HCT116 (cell line): ENCODE data around the gene STIMATE. TPM values are rescaled to one million over a fixed set of nuclear protein-coding genes. Genes with fewer than 3 reads are reported as not detected.

Experiments used
- ATAC-seq: fragments of 200-7000 bp; cut with Tn5 transposase; 2 replicates; pipeline ENCODE4 v1.9.1; 2020; ENCODE audit warnings: mild to moderate bottlenecking, moderate library complexity
- BruUV-seq: library from RNA; stranded (reverse); fragments of 400-500 nt; replicated peaks from 2 replicates; lab custom pipeline; 2021; lab: Mats Ljungman, UMichigan
- CTCF ChIA-PET: fragments of 300-600 bp; sonication (Branson Sonifier 250); formaldehyde crosslinking; loops from one replicate; lab custom pipeline; 2021; ENCODE audit warnings: antibody characterized with exemption; lab: Charles Lee
- POLR2A ChIA-PET: fragments of 300-600, 350-600 bp; sonication (Branson Sonifier 250); formaldehyde crosslinking; loops from one replicate; lab custom pipeline; 2021; ENCODE audit warnings: antibody characterized with exemption; lab: Charles Lee
- RAD21 ChIA-PET, 2 experiments: fragments of 300-600 bp; sonication (Branson Sonifier 250); formaldehyde crosslinking; loops; one replicate each; lab custom pipeline; 2023; ENCODE audit warnings: low total read pairs in 2 of 2; ENCODE audit not compliant: uncharacterized antibody in 2 of 2, unreplicated experiment in 2 of 2, low non-redundant PET in 1 of 2; lab: Charles Lee
- DNase-seq: peaks from one replicate; pipeline ENCODE4 v3.0.0-alpha.2; 2010; ENCODE audit warnings: low read depth, low spot score
- H2AFZ ChIP-seq: fragments of 200-600 bp; shearing (Covaris generic), sonication (generic); 2 replicates; pipeline ENCODE4 v1.6.1; 2017; ENCODE audit warnings: low read depth, mixed run types, mixed read lengths, antibody characterized with exemption, low read length; ENCODE audit not compliant: poor library complexity, severe bottlenecking
- H3K27ac ChIP-seq: 2 replicates; pipeline ENCODE4 v1.5.1; 2012; ENCODE audit warnings: low read depth, low read length
- H3K27me3 ChIP-seq: fragments of 200-600 bp; sonication (generic); 2 replicates; pipeline ENCODE4 v1.6.1; 2016; ENCODE audit warnings: mixed run types, low read length, mixed read lengths; ENCODE audit not compliant: insufficient read depth
- H3K36me3 ChIP-seq, 2 experiments: fragments of 200-500 bp in 1 of 2; fragments of 200-600 bp in 1 of 2; sonication (Bioruptor generic) in 1 of 2; sonication (generic) in 1 of 2; 2 replicates each; pipeline versions ENCODE4 v1.5.1 to v1.6.1; 2014 to 2016; ENCODE audit warnings: low read length in 2 of 2, inconsistent platforms in 1 of 2, mixed read lengths in 1 of 2, mixed run types in 1 of 2; ENCODE audit not compliant: insufficient read depth in 2 of 2, control insufficient read depth in 1 of 2
- H3K4me1 ChIP-seq, 2 experiments: fragments of 200-600 bp in 1 of 2; sonication (generic) in 1 of 2; 2 replicates each; pipeline versions ENCODE4 v1.5.1 to v1.6.1; 2012 to 2017; ENCODE audit warnings: low read length in 2 of 2, inconsistent platforms in 1 of 2, mild to moderate bottlenecking in 1 of 2, mixed read lengths in 1 of 2, mixed run types in 1 of 2, moderate library complexity in 1 of 2; ENCODE audit not compliant: insufficient read depth in 2 of 2, control insufficient read depth in 1 of 2
- H3K4me2 ChIP-seq: fragments of 200-600 bp; sonication (generic); 2 replicates; pipeline ENCODE4 v1.6.1; 2017; ENCODE audit warnings: mixed run types, low read length, mixed read lengths
- H3K4me3 ChIP-seq, 2 experiments: fragments of 200-600 bp in 1 of 2; sonication (generic) in 1 of 2; replicated peaks in 1 of 2; 2 replicates each; pipeline ENCODE4 v1.5.1; 2011 to 2016; ENCODE audit warnings: low read length in 2 of 2, control low read depth in 1 of 2, low read depth in 1 of 2, mild to moderate bottlenecking in 1 of 2, mixed read lengths in 1 of 2, mixed run types in 1 of 2
- H3K79me2 ChIP-seq: fragments of 200-600 bp; sonication (generic); 2 replicates; pipeline ENCODE4 v1.6.1; 2017; ENCODE audit warnings: mild to moderate bottlenecking, mixed run types, low read length, moderate library complexity, mixed read lengths; ENCODE audit not compliant: insufficient read depth
- H3K9ac ChIP-seq: fragments of 200-600 bp; sonication (generic); 2 replicates; pipeline ENCODE4 v1.6.1; 2016; ENCODE audit warnings: low read length, mixed read lengths
- H3K9me2 ChIP-seq: fragments of 200-600 bp; sonication (generic), shearing (Covaris generic); 2 replicates; pipeline ENCODE4 v1.6.1; 2017; ENCODE audit warnings: mixed run types, mild to moderate bottlenecking, moderate library complexity; ENCODE audit not compliant: insufficient read depth
- H3K9me3 ChIP-seq, 2 experiments: fragments of 200-500 bp in 1 of 2; fragments of 200-600 bp in 1 of 2; sonication (Bioruptor generic) in 1 of 2; sonication (generic) in 1 of 2; 2 replicates each; pipeline ENCODE4 v1.6.1; 2014 to 2017; ENCODE audit warnings: low read length in 2 of 2, mixed read lengths in 2 of 2, inconsistent platforms in 1 of 2, low read depth in 1 of 2, mild to moderate bottlenecking in 1 of 2, mixed run types in 1 of 2, moderate library complexity in 1 of 2; ENCODE audit not compliant: control insufficient read depth in 1 of 2, insufficient read depth in 1 of 2
- H4K20me1 ChIP-seq: fragments of 200-600 bp; sonication (generic), shearing (Covaris generic); 2 replicates; pipeline ENCODE4 v1.6.1; 2017; ENCODE audit warnings: mixed run types, mild to moderate bottlenecking, moderate library complexity; ENCODE audit not compliant: insufficient read depth
- CEBPB ChIP-seq: IDR thresholded peaks from 2 replicates; pipeline ENCODE4 v1.6.1; 2012; ENCODE audit warnings: low read depth
- ELF1 ChIP-seq: IDR thresholded peaks from 2 replicates; pipeline ENCODE4 v1.6.1; 2012; ENCODE audit warnings: low read depth, borderline replicate concordance
- POLR2AphosphoS5 ChIP-seq: IDR thresholded peaks from 2 replicates; pipeline ENCODE4 v1.6.1; 2011; ENCODE audit warnings: mild to moderate bottlenecking, low read depth, low read length, moderate library complexity
- REST ChIP-seq: IDR thresholded peaks from 2 replicates; pipeline ENCODE4 v1.6.1; 2012; ENCODE audit warnings: low read depth
- YY1 ChIP-seq: IDR thresholded peaks from 2 replicates; pipeline ENCODE4 v1.6.1; 2011; ENCODE audit warnings: low read length, low read depth, moderate library complexity, mild to moderate bottlenecking; ENCODE audit not compliant: insufficient replicate concordance; ENCODE audit errors: extremely low read depth
- ZBTB33 ChIP-seq: IDR thresholded peaks from 2 replicates; pipeline ENCODE4 v1.6.1; 2011; ENCODE audit warnings: mild to moderate bottlenecking, low read length, moderate library complexity; ENCODE audit not compliant: insufficient replicate concordance; ENCODE audit errors: extremely low read depth
- ZFX ChIP-seq: fragments of 450-650 bp; IDR thresholded peaks from 2 replicates; pipeline ENCODE4 v1.6.1; 2017
- intact Hi-C: fragments of 100-400 bp; cut with micrococcal nuclease; formaldehyde crosslinking; loops from 2 replicates; pipeline ENCODE4 v1.10.0; 2022
- total RNA-seq: library from RNA; stranded (reverse); gene quantifications from one replicate; pipeline ENCODE4 v1.2.1, GENCODE V29; 2021; ENCODE audit not compliant: unreplicated experiment
- TF ChIP-seq, protein P1 (sequence below): IDR thresholded peaks from 2 replicates; pipeline ENCODE4 v1.6.1; 2012

STIMATE gene
- total RNA-seq, 1 experiment from 2014 or later, result 20.2 TPM

GRCh38 chr3:52841211-52841980 lies 56.0 kb downstream of the STIMATE start:
- H3K4me2 ChIP-seq, result no peak overlapping the region
- ATAC-seq, result no peak
- TF ChIP-seq YY1 (no peak), ZBTB33 (no peak), ZFX (no peak), REST (no peak), POLR2AphosphoS5 (no peak), CEBPB (no peak), ELF1 (no peak)
- TF ChIP-seq, protein P1, sequence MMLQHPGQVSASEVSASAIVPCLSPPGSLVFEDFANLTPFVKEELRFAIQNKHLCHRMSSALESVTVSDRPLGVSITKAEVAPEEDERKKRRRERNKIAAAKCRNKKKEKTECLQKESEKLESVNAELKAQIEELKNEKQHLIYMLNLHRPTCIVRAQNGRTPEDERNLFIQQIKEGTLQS, result no peak
- TF ChIP-seq, all 23 proteins: peak for 0
- H3K27me3 ChIP-seq, result no peaks in the 10 kb centered on the region
- H3K4me3 ChIP-seq, result no peak overlapping the region
- ChIA-PET POLR2A (no interaction called here), RAD21 (no interaction called here), CTCF (interaction anchor here (0.6 kb wide), 1 partner anchor 93 kb away, joined by 4 read pairs; no protein-coding TSS in a partner anchor)
- no peak for DNase-seq
- H2AFZ ChIP-seq, result no peak overlapping the region
- BruUV-seq, result no TSS peak
- no peaks in the 10 kb centered on the region for H3K9me2 ChIP-seq
- no peak overlapping the region for H3K27ac ChIP-seq
- H3K9me3 ChIP-seq, result no peaks in the 10 kb centered on the region
- no peaks in the 10 kb centered on the region for H3K36me3 ChIP-seq
- H4K20me1 ChIP-seq, result no peaks in the 10 kb centered on the region
- H3K4me1 ChIP-seq, result no peaks in the 10 kb centered on the region
- H3K79me2 ChIP-seq, result no peaks in the 10 kb centered on the region
- intact Hi-C loops, result no loop called here
- no peak overlapping the region for H3K9ac ChIP-seq
